T-helper 1 cell treated with Interleukin-12 subunit alpha and Interleukin-12 subunit beta and Interleukin-4 antibody, amounts not matched to agents 30 ng/mL and 1 ng/mL, for 36 hours (primary cell): Measurements from ENCODE around the gene OR8G5. TPM values are rescaled to one million over a fixed set of nuclear protein-coding genes. Genes with fewer than 3 reads are reported as not detected.
"Not testable (repeated sequence)": the region's sequence is repeated elsewhere in the genome, so short reads cannot be mapped to it uniquely, and the experiment has no call there.

Experiments used
- intact Hi-C: fragments of 100-400 bp; cut with micrococcal nuclease; formaldehyde crosslinking; loops from one replicate; pipeline ENCODE4 v1.15.1; 2024
- total RNA-seq: library from RNA; stranded (reverse); gene quantifications from 2 replicates; pipeline ENCODE4 v1.2.3, GENCODE V29; 2022

The OR8G5 gene
- total RNA-seq = not detected in 2 replicates

- intact Hi-C loops = no loop called here
Measured at GRCh38 chr11:124256076-124256475, at the start of gene OR8G5. Gene OR8G5, plus strand, starts transcription at chr11:124256376. Its CDS starts 8,556 bp downstream, at chr11:124264932.

- intact Hi-C loops = no loop called here
Measured at GRCh38 chr11:124207102-124207792, 48.9 kb upstream of the OR8G5 start.

GRCh38 chr11:124209824-124210357, 46.3 kb upstream of the OR8G5 start:
- intact Hi-C loops = no loop called here

GRCh38 chr11:124210421-124210820, 45.8 kb upstream of the OR8G5 start:
- intact Hi-C loops = no loop called here

- intact Hi-C loops = no loop called here
Measured at GRCh38 chr11:124211321-124211720, 44.9 kb upstream of the OR8G5 start.

- intact Hi-C loops = no loop called here
Measured at GRCh38 chr11:124214027-124214426, 42.1 kb upstream of the OR8G5 start.

GRCh38 chr11:124219126-124219525, 37.0 kb upstream of the OR8G5 start:
- intact Hi-C loops = no loop called here

- intact Hi-C loops = no loop called here
Measured at GRCh38 chr11:124222407-124222806, 33.8 kb upstream of the OR8G5 start.

- intact Hi-C loops = not testable (repeated sequence)
Measured at GRCh38 chr11:124224618-124225423, 31.4 kb upstream of the OR8G5 start.

GRCh38 chr11:124225471-124225870, 30.7 kb upstream of the OR8G5 start:
- intact Hi-C loops = no loop called here

GRCh38 chr11:124233376-124233775, 22.8 kb upstream of the OR8G5 start:
- intact Hi-C loops = no loop called here

- intact Hi-C loops = no loop called here
Measured at GRCh38 chr11:124238512-124238911, 17.7 kb upstream of the OR8G5 start.

GRCh38 chr11:124240621-124241397, 15.4 kb upstream of the OR8G5 start, which contains the start of gene OR8G1:
Gene OR8G1, plus strand, starts transcription at chr11:124241095. Its CDS starts 8,581 bp downstream, at chr11:124249676.
- intact Hi-C loops = no loop called here

GRCh38 chr11:124249869-124250268, 6.3 kb upstream of the OR8G5 start:
- intact Hi-C loops = not testable (repeated sequence)

- intact Hi-C loops = not testable (repeated sequence)
Measured at GRCh38 chr11:124265041-124265440, 8.9 kb downstream of the OR8G5 start.

GRCh38 chr11:124270886-124271285, 14.7 kb downstream of the OR8G5 start:
- intact Hi-C loops = not testable (repeated sequence)

GRCh38 chr11:124274000-124274399, 17.8 kb downstream of the OR8G5 start:
- intact Hi-C loops = no loop called here

GRCh38 chr11:124276081-124276480, 19.9 kb downstream of the OR8G5 start:
- intact Hi-C loops = loop anchor here (5.0 kb wide), 1 partner anchor 204 kb away; no protein-coding TSS in a partner anchor

- intact Hi-C loops = loop anchor here (5.0 kb wide), 1 partner anchor 205 kb away; no protein-coding TSS in a partner anchor
Measured at GRCh38 chr11:124277207-124277606, 21.0 kb downstream of the OR8G5 start.

GRCh38 chr11:124277804-124278203, 21.6 kb downstream of the OR8G5 start:
- intact Hi-C loops = loop anchor here (5.0 kb wide), 1 partner anchor 206 kb away; no protein-coding TSS in a partner anchor

GRCh38 chr11:124278261-124278660, 22.1 kb downstream of the OR8G5 start:
- intact Hi-C loops = loop anchor here (5.0 kb wide), 1 partner anchor 206 kb away; no protein-coding TSS in a partner anchor
